Psoas muscle (tissue), 8 donors: ENCODE data around the gene ARHGAP22. TPM values are rescaled to one million over a fixed set of nuclear protein-coding genes. Genes with fewer than 3 reads are reported as not detected.

Source experiments
- ATAC-seq, 4 donors: fragments of 200-7000 bp; cut with Tn5 transposase; one replicate each; pipeline ENCODE4 v1.9.1; 2020; ENCODE audit warnings: moderate library complexity in 3 of 4, mild to moderate bottlenecking in 2 of 4
- DNase-seq, 2 donors: peaks; one replicate each; pipeline ENCODE4 v3.0.0-alpha.2; 2020
- H3K27ac ChIP-seq: fragments of 200-600 bp; one replicate; pipeline ENCODE4 v1.8.0; 2022
- H3K27me3 ChIP-seq, 3 donors: fragments of 200-600 bp in 1 of 3; one replicate each; pipeline versions ENCODE4 v1.6.1 to v1.8.0; 2013 to 2022; ENCODE audit warnings: low read length in 2 of 3, mild to moderate bottlenecking in 2 of 3, moderate library complexity in 1 of 3; ENCODE audit not compliant: insufficient read depth in 3 of 3
- H3K36me3 ChIP-seq, 2 donors: fragments of 200-600 bp in 1 of 2; one replicate each; pipeline versions ENCODE4 v1.6.1 to v1.8.0; 2013 to 2022; ENCODE audit warnings: low read depth in 1 of 2, mild to moderate bottlenecking in 1 of 2, moderate library complexity in 1 of 2; ENCODE audit not compliant: insufficient read depth in 1 of 2
- H3K4me1 ChIP-seq: fragments of 200-600 bp; one replicate; pipeline ENCODE4 v1.8.0; 2022
- H3K4me3 ChIP-seq: fragments of 200-600 bp; one replicate; pipeline ENCODE4 v1.8.0; 2022; ENCODE audit warnings: mild to moderate bottlenecking
- H3K9me3 ChIP-seq: fragments of 200-600 bp; one replicate; pipeline ENCODE4 v1.8.0; 2022
- CTCF ChIP-seq: fragments of 200-600 bp; IDR thresholded peaks from one replicate; pipeline ENCODE4 v1.8.0; 2022; ENCODE audit warnings: antibody characterized with exemption
- WGBS, 3 donors: extraction: QIAGEN DNeasy Blood & Tissue Kit; methylation state at CpG; one replicate each; pipeline versions ENCODE4 v1.1.6 to v1.1.7; 2013; 5-methylcytosine and 5-hydroxymethylcytosine counted together
- intact Hi-C, 2 donors: fragments of 100-400 bp; cut with DNase I; formaldehyde crosslinking; loops; one replicate each; pipeline versions ENCODE4 v1.11.0 to v1.14.2; 2022
- polyA plus RNA-seq, 3 donors: library from polyadenylated mRNA; stranded (reverse); fragments of 200-250 nt; gene quantifications; one replicate each; pipeline ENCODE4 v1.2.3, GENCODE V29; 2013
- total RNA-seq, 4 donors: library from RNA; stranded (reverse); fragmentation: NEBNext Ultra II Directional in 2 of 4; extraction: Animal tissue kit (Norgen Biotek cat#: 25700) in 2 of 4; gene quantifications; one replicate each; pipeline versions ENCODE4 v1.2.1 to v1.2.4, GENCODE V29; 2021 to 2023
- donor health status: healthy with polysubstance abuse.
- donor health status: DM: no; HTN: no; CAD: no; lungs with moderate emphysema.
- donor health status: Bipolar disorder and iron deficiency.
- donor health status: healthy.
- donor health status: DM: yes; HTN: yes; CAD: no.
- donor health status: DM: no; HTN: no; CAD: no.
- donor health status: DM: no; HTN: no; CAD: no.
- donor health status: DM: yes; HTN: yes; CAD: no.

The ARHGAP22 gene
- total and polyA plus RNA-seq, 7 donors, result 0.46 to 2.9 (median 1.6) TPM

GRCh38 chr10:48511066-48511874 lies 93.6 kb downstream of the ARHGAP22 start:
- 84 to 92% (median 88%) methylated on average over 13 of the region's 13 CpGs for WGBS, 3 donors
- H3K4me3 ChIP-seq, result no peak overlapping the region
- H3K4me1 ChIP-seq, result no peaks in the 10 kb centered on the region
- H3K9me3 ChIP-seq, result peaks cover 19% of the 10 kb centered on the region
- H3K27me3 ChIP-seq, result no peaks in the 10 kb centered on the region
- ATAC-seq, result no peak
- intact Hi-C loops, result loop anchor here in 1 of 2 donors (10.0 kb wide), 1 partner anchor 296 kb away; no protein-coding TSS in a partner anchor
- H3K27ac ChIP-seq, result no peak overlapping the region
- TF ChIP-seq CTCF, result no peak
- no peak for DNase-seq
- H3K36me3 ChIP-seq, result no peaks in the 10 kb centered on the region

DNA sequence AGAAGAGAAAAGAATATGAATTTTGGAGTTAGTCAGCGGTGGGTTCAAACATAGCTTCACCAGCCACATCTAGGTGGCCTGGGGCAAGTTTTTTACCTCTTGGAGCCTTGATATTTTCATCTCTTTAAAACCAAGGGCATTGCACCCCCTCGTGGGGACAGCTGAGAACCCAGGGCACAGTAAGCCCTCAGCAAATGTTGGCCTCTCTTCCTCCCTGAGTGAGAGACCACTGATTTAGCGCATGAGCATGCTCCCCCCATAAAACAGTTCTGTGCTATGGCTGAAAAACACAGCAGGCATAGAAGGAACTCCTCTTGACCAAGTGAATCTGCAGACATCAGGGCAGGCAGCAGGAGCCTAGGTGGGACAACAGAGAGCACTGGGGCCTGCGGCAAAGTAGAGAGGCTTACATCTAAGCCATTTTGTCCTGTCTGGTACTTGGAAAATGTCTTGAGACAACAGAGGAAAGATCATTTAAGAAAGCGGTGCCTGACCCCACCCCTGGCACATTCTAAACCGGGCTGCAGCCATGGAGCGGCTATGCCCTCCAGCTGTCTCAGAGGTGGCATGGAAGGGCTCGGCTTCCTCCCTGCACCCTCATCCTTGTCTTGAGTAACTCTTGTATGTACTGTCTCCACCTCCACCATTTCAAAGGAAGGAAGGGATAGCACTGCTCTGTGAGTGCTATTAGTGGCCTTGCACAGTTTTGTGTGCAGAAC lies 94.7 kb downstream of the ARHGAP22 start:
- H3K27ac ChIP-seq, result no peak overlapping the region
- no peak for DNase-seq
- no peak overlapping the region for H3K4me3 ChIP-seq
- no peaks in the 10 kb centered on the region for H3K4me1 ChIP-seq
- peaks cover 13% of the 10 kb centered on the region for H3K9me3 ChIP-seq
- no peaks in the 10 kb centered on the region for H3K36me3 ChIP-seq
- H3K27me3 ChIP-seq, result no peaks in the 10 kb centered on the region
- ATAC-seq, result no peak
- 85 to 88% (median 86%) methylated on average over 8 of the region's 8 CpGs for WGBS, 3 donors
- intact Hi-C loops, result loop anchor here (2.0 to 10.0 kb wide), 3 partner anchors 143 to 295 kb away; no protein-coding TSS in a partner anchor
- peak; percentile 22 for TF ChIP-seq CTCF

- Histone ChIP-seq H3K4me1 (no peaks in the 10 kb centered on the region), H3K36me3 (no peaks in the 10 kb centered on the region), H3K27ac (no peak overlapping the region), H3K9me3 (peaks cover 3% of the 10 kb centered on the region), H3K27me3 (no peaks in the 10 kb centered on the region), H3K4me3 (no peak overlapping the region)
- WGBS, 3 donors, result 73 to 79% (median 79%) methylated on average over 16 to 17 of the region's 17 CpGs
- no peak for TF ChIP-seq CTCF
- intact Hi-C loops, result loop anchor here (2.0 to 10.0 kb wide), 2 partner anchors 142 to 144 kb away; no protein-coding TSS in a partner anchor
- no peak for DNase-seq
- ATAC-seq, result no peak
Measured at GRCh38 chr10:48508791-48509772, 95.8 kb downstream of the ARHGAP22 start.
